T-cell (primary cell): ENCODE results near the gene CNGB1. TPM values are rescaled to one million over a fixed set of nuclear protein-coding genes. Genes with fewer than 3 reads are reported as not detected.

ENCODE experiments used
- ATAC-seq, 4 experiments: fragments of 200-7000 bp in 3 of 4; fragments of 150-1000 bp in 1 of 4; cut with Tn5 transposase; replicated peaks in 1 of 4; 1 replicate in 3 of 4; 2 replicates in 1 of 4; pipeline ENCODE4 v1.10.0; 2021; ENCODE audit warnings: moderate library complexity in 3 of 4, mild to moderate bottlenecking in 2 of 4, moderate number of reproducible peaks in 1 of 4
- CTCF ChIA-PET, 2 donors: fragments of 300-600 bp; sonication (Branson Sonifier 250); formaldehyde crosslinking; loops; one replicate each; lab custom pipeline; 2022; ENCODE audit warnings: antibody characterized with exemption in 2 of 2; lab: Charles Lee
- POLR2A ChIA-PET, 2 donors: fragments of 300-600 bp; sonication (Branson Sonifier 250); formaldehyde crosslinking; loops; one replicate each; lab custom pipeline; 2022; ENCODE audit warnings: antibody characterized with exemption in 2 of 2; lab: Charles Lee
- DNase-seq, 35 experiments: peaks; one replicate each; pipeline versions ENCODE4 v3.0.0 to v3.0.0-alpha.2; 2013 to 2023
- H3K27ac ChIP-seq: one replicate; pipeline ENCODE4 v1.5.1; 2013; ENCODE audit warnings: low read length
- H3K27me3 ChIP-seq, 2 experiments: replicated peaks in 1 of 2; 1 replicate in 1 of 2; 2 replicates in 1 of 2; pipeline versions ENCODE4 v1.6.1 to v1.7.0; 2013; ENCODE audit warnings: low read length in 1 of 2, mixed read lengths in 1 of 2; ENCODE audit not compliant: control insufficient read depth in 2 of 2, insufficient read depth in 2 of 2; ENCODE audit errors: extremely low read depth in 1 of 2
- H3K36me3 ChIP-seq, 2 donors: 1 replicate in 1 of 2; 2 replicates in 1 of 2; pipeline versions ENCODE4 v1.6.1 to v1.7.0; 2013; ENCODE audit warnings: low read length in 1 of 2; ENCODE audit not compliant: control insufficient read depth in 2 of 2, insufficient read depth in 1 of 2; ENCODE audit errors: extremely low read depth in 1 of 2
- H3K4me1 ChIP-seq, 2 experiments: 1 replicate in 1 of 2; 2 replicates in 1 of 2; pipeline versions ENCODE4 v1.6.1 to v1.7.0; 2013; ENCODE audit warnings: low read length in 2 of 2, mixed read lengths in 1 of 2; ENCODE audit not compliant: insufficient read depth in 2 of 2, control insufficient read depth in 1 of 2; ENCODE audit errors: extremely low read depth in 1 of 2
- H3K4me3 ChIP-seq, 2 donors: 1 replicate in 1 of 2; 2 replicates in 1 of 2; pipeline versions ENCODE4 v1.5.1 to v1.7.0; 2013; ENCODE audit warnings: mild to moderate bottlenecking in 2 of 2, low read length in 1 of 2, moderate library complexity in 1 of 2; ENCODE audit not compliant: control insufficient read depth in 1 of 2; ENCODE audit errors: extremely low read depth in 1 of 2
- H3K9me3 ChIP-seq: 2 replicates; pipeline ENCODE4 v1.7.0; 2013
- H3K27ac Mint-ChIP-seq, 2 donors: one replicate each; pipeline ENCODE4 v1.8.0; 2020 to 2021; ENCODE audit warnings: mild to moderate bottlenecking in 2 of 2, mixed read lengths in 2 of 2
- H3K27me3 Mint-ChIP-seq, 2 donors: one replicate each; pipeline ENCODE4 v1.8.0; 2021 to 2022; ENCODE audit warnings: mixed read lengths in 2 of 2
- H3K36me3 Mint-ChIP-seq: one replicate; pipeline ENCODE4 v1.8.0; 2021; ENCODE audit warnings: mixed read lengths
- H3K4me1 Mint-ChIP-seq, 3 donors: one replicate each; pipeline ENCODE4 v1.8.0; 2020 to 2022; ENCODE audit warnings: mixed read lengths in 3 of 3, mild to moderate bottlenecking in 1 of 3
- H3K4me3 Mint-ChIP-seq, 3 donors: one replicate each; pipeline ENCODE4 v1.8.0; 2020 to 2022; ENCODE audit warnings: mild to moderate bottlenecking in 3 of 3, mixed read lengths in 3 of 3, moderate library complexity in 3 of 3
- H3K9me3 Mint-ChIP-seq, 3 donors: one replicate each; pipeline ENCODE4 v1.8.0; 2020 to 2022; ENCODE audit warnings: mixed read lengths in 3 of 3
- WGBS: methylation state at CpG from one replicate; pipeline ENCODE4 v1.1.5; 2013; ENCODE audit warnings: missing lambda C conversion rate; ENCODE audit not compliant: insufficient coverage; 5-methylcytosine and 5-hydroxymethylcytosine counted together
- total RNA-seq, 35 experiments: library from RNA in 6 of 35; stranded (reverse) in 6 of 35; fragments of 120-200 nt in 1 of 35; gene quantifications; one replicate each; pipeline versions ENCODE4 v1.2.1 to v1.2.4 and lab custom pipeline; 2013 to 2026

Gene CNGB1
- total RNA-seq, 5 donors from 2014 or later (not counting 1 experiment from before 2014, with no cell fraction given), result not detected

- CTCF ChIA-PET, result no interaction called here
- Mint-ChIP-seq H3K9me3 (no peaks in the 10 kb centered on the region), H3K27ac (peak overlapping the region; percentile 89 to 90), H3K36me3 (peaks cover 20% of the 10 kb centered on the region), H3K27me3 (no peaks in the 10 kb centered on the region), H3K4me1 (peaks cover 48 to 66% (median 53%) of the 10 kb centered on the region in 3 donors), H3K4me3 (peak overlapping the region in 1 of 3 donors; percentile 6)
- peak in 29 of 35 experiments; percentile 19 to 61 (median 38) for DNase-seq
- WGBS, result 8% methylated on average over 3 of the region's 4 CpGs
- Histone ChIP-seq H3K4me3 (no peak overlapping the region), H3K36me3 (peaks cover 31 to 43% of the 10 kb centered on the region in 2 donors), H3K27me3 (no peaks in the 10 kb centered on the region), H3K27ac (peak overlapping the region; percentile 46), H3K4me1 (peaks cover 21 to 67% of the 10 kb centered on the region in 2 experiments), H3K9me3 (no peaks in the 10 kb centered on the region)
- POLR2A ChIA-PET, result no interaction called here
- no peak for ATAC-seq
These were observed 23.9 kb upstream of the CNGB1 start for GRCh38 chr16:57994778-57995177.

DNA sequence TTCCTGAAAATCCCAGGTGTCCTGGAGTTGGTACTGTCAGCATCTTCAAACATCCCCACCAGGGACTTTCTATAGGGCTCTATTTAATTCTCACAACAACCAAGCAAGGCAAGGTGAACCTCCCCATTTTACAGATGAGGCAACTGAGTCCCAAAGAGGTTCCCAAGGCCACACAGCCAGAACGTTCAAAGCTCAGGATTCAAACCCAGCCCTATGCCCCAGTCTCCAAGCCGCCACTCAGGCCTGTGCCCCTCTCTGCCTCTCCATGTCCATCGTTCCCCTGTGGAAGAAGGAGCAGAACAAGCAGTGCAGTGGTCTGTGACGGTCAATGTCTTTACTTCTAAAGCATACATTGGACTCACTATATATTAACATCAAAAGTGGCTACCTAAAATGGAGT, 23.4 kb upstream of the CNGB1 start:
- ChIA-PET POLR2A (no interaction called here), CTCF (no interaction called here)
- Mint-ChIP-seq H3K27ac (peak overlapping the region; percentile 89 to 90), H3K4me1 (peaks cover 46 to 64% (median 51%) of the 10 kb centered on the region in 3 donors), H3K27me3 (no peaks in the 10 kb centered on the region), H3K36me3 (peaks cover 20% of the 10 kb centered on the region), H3K4me3 (peak overlapping the region in 1 of 3 donors; percentile 6), H3K9me3 (no peaks in the 10 kb centered on the region)
- 89% methylated on average over 3 of the region's 4 CpGs for WGBS
- H3K9me3 ChIP-seq, result no peaks in the 10 kb centered on the region
- H3K27me3 ChIP-seq, result no peaks in the 10 kb centered on the region
- ATAC-seq (no peak), DNase-seq (no peak)
- peaks cover 31 to 43% of the 10 kb centered on the region in 2 donors for H3K36me3 ChIP-seq
- H3K4me3 ChIP-seq, result no peak overlapping the region
- H3K27ac ChIP-seq, result peak overlapping the region; percentile 46
- peaks cover 17 to 63% of the 10 kb centered on the region in 2 experiments for H3K4me1 ChIP-seq

- no peak for ATAC-seq
- no peaks in the 10 kb centered on the region for H3K27me3 Mint-ChIP-seq
- no peak for DNase-seq
- Histone ChIP-seq H3K4me1 (peaks cover 14 to 59% of the 10 kb centered on the region in 2 experiments), H3K9me3 (no peaks in the 10 kb centered on the region), H3K36me3 (peaks cover 31 to 43% of the 10 kb centered on the region in 2 donors), H3K27ac (peak overlapping the region; percentile 46), H3K4me3 (no peak overlapping the region), H3K27me3 (no peaks in the 10 kb centered on the region)
- H3K36me3 Mint-ChIP-seq, result peaks cover 20% of the 10 kb centered on the region
- no peaks in the 10 kb centered on the region for H3K9me3 Mint-ChIP-seq
- H3K27ac Mint-ChIP-seq, result peak overlapping the region; percentile 39 to 90
- no CpG with 5 or more reads among the region's 5 CpGs for WGBS
- ChIA-PET POLR2A (no interaction called here), CTCF (no interaction called here)
- peaks cover 41 to 60% (median 46%) of the 10 kb centered on the region in 3 donors for H3K4me1 Mint-ChIP-seq
- H3K4me3 Mint-ChIP-seq, result no peak overlapping the region
These were observed 23.0 kb upstream of the CNGB1 start for GRCh38 chr16:57993897-57994296.

DNA sequence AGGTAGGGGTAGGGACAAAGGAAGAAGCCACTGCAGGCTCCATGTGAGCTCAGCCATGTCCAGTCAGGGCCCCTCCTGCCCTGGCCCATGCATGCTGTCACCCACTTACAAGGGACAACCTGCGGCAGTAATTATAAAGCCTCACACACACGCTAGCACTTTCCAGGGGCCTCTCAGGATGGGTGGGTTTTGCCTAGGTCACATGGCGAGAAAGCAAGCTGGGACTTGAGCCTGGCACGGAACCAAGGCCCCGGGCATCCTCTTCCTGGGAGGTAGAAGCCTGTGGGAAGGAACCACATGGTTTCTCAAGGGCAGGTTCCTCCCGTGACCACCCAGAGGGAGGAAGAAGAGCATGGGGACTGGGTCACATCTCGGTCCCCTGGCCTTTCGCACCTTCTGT, 22.5 kb upstream of the CNGB1 start:
- H3K27me3 ChIP-seq, result no peaks in the 10 kb centered on the region
- 84% methylated on average over 7 of the region's 8 CpGs for WGBS

DNA sequence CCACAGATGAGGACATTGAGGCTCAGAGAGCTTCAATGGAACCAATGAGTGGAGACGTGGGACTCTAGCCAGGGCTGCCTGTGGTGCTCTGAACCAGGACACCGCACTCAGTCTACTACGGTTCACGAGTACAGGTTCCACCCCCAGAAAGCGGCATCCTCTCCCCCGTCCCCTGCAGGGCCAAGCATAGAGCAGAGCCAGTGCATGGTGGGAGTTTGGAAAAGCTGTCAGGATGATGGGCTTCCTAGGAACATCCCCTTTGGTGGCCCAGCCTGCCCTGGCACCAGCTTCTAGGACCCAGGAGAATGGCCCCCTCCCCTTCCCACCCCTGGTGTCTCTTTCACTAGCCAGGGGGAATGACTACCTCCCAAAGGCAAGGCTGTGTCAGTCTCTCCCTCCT, 21.2 kb upstream of the CNGB1 start:
- no peaks in the 10 kb centered on the region for H3K27me3 Mint-ChIP-seq
- H3K36me3 ChIP-seq, result peaks cover 25 to 36% of the 10 kb centered on the region in 2 donors
- H3K27me3 ChIP-seq, result no peaks in the 10 kb centered on the region
- 100% methylated on average over 4 of the region's 6 CpGs for WGBS
- H3K4me1 ChIP-seq, result peaks cover 1 to 41% of the 10 kb centered on the region in 2 experiments
- H3K4me3 Mint-ChIP-seq, result no peak overlapping the region
- H3K36me3 Mint-ChIP-seq, result peaks cover 9% of the 10 kb centered on the region
- H3K9me3 ChIP-seq, result no peaks in the 10 kb centered on the region
- H3K4me1 Mint-ChIP-seq, result peaks cover 24 to 42% (median 28%) of the 10 kb centered on the region in 3 donors
- CTCF ChIA-PET, result no interaction called here
- no peaks in the 10 kb centered on the region for H3K9me3 Mint-ChIP-seq
- DNase-seq (no peak), ATAC-seq (no peak)
- no peak overlapping the region for H3K4me3 ChIP-seq
- POLR2A ChIA-PET, result no interaction called here
- no peak overlapping the region for H3K27ac ChIP-seq
- peak overlapping the region; percentile 72 to 88 for H3K27ac Mint-ChIP-seq

More for the DNA sequence above, 22.5 kb upstream of the CNGB1 start:
- Histone ChIP-seq H3K27ac (no peak overlapping the region), H3K4me3 (no peak overlapping the region), H3K36me3 (peaks cover 31 to 43% of the 10 kb centered on the region in 2 donors), H3K4me1 (peaks cover 11 to 54% of the 10 kb centered on the region in 2 experiments), H3K9me3 (no peaks in the 10 kb centered on the region)
- peaks cover 37 to 55% (median 42%) of the 10 kb centered on the region in 3 donors for H3K4me1 Mint-ChIP-seq
- H3K4me3 Mint-ChIP-seq, result no peak overlapping the region
- peak overlapping the region in 1 of 2 donors; percentile 66 for H3K27ac Mint-ChIP-seq
- no peak for ATAC-seq
- no peaks in the 10 kb centered on the region for H3K9me3 Mint-ChIP-seq
- H3K27me3 Mint-ChIP-seq, result no peaks in the 10 kb centered on the region
- ChIA-PET CTCF (no interaction called here), POLR2A (no interaction called here)
- no peak for DNase-seq
- H3K36me3 Mint-ChIP-seq, result peaks cover 18% of the 10 kb centered on the region

DNA sequence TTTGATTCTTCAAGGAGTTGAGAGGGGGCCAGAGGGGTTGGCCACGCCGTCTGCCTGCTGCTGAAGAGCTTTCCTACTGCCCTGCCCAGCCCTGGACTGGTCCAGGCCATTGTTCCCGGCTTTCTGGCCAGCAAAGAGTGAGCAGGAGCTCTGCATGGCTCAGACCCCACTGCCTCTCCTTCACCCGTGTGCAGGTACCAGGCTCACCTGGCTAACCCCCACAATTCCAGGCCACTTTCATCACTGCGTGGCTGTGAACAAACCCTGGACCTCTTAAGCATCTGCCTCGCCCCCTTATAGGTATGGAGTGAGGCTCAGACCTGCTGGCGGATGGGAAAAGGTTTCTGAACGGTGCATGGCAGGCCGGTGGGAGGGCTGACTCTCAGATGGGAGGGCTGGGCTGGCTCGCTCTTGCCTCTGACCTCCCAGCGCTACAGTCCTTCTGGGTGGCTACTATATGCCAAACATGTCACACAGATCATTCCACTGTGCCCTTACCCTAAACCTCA, 20.7 kb upstream of the CNGB1 start:
- no peaks in the 10 kb centered on the region for H3K9me3 Mint-ChIP-seq
- H3K27ac Mint-ChIP-seq, result peak overlapping the region in 1 of 2 donors; percentile 12
- H3K27me3 ChIP-seq, result no peaks in the 10 kb centered on the region
- H3K36me3 ChIP-seq, result peaks cover 20 to 31% of the 10 kb centered on the region in 2 donors
- ChIA-PET CTCF (no interaction called here), POLR2A (no interaction called here)
- H3K4me3 Mint-ChIP-seq, result no peak overlapping the region
- ATAC-seq, result no peak
- H3K4me1 ChIP-seq, result peaks cover 0 to 36% of the 10 kb centered on the region in 2 experiments
- no peak overlapping the region for H3K4me3 ChIP-seq
- H3K9me3 ChIP-seq, result no peaks in the 10 kb centered on the region
- H3K4me1 Mint-ChIP-seq, result peaks cover 24 to 37% (median 25%) of the 10 kb centered on the region in 3 donors
- peaks cover 8% of the 10 kb centered on the region for H3K36me3 Mint-ChIP-seq
- H3K27me3 Mint-ChIP-seq, result no peaks in the 10 kb centered on the region
- 86% methylated on average over 7 of the region's 11 CpGs for WGBS
- H3K27ac ChIP-seq, result no peak overlapping the region
- no peak for DNase-seq
